ENCODE data around the gene PRTN3. TPM values are rescaled to one million over a fixed set of nuclear protein-coding genes. Genes with fewer than 3 reads are reported as not detected.

Gene PRTN3
- not detected in 2 replicates for total RNA-seq

- H3K4me3 ChIP-seq (ENCODE audit: low read depth, low read length), result no peak within 1 kb of the TSS
- no peak for DNase-seq (ENCODE audit: low read depth)
- TF ChIP-seq CTCF (conservative IDR thresholded peaks at IDR 0.05; ENCODE audit: low read depth, low read length), result no peak
These were observed at the start of gene PRTN3 for GRCh38 chr19:840519-841206. Gene PRTN3, plus strand, starts transcription at chr19:840999. Its CDS starts 10 bp downstream, at chr19:841009.

GRCh38 chr19:791007-791566, 49.7 kb upstream of the PRTN3 start:
- no peak for TF ChIP-seq CTCF (conservative IDR thresholded peaks at IDR 0.05; ENCODE audit: low read depth, low read length)
- DNase-seq (ENCODE audit: low read depth), result no peak
- no peak overlapping the region for H3K4me3 ChIP-seq (ENCODE audit: low read depth, low read length)

- H3K4me3 ChIP-seq (ENCODE audit: low read depth, low read length), result no peak overlapping the region
- no peak for TF ChIP-seq CTCF (conservative IDR thresholded peaks at IDR 0.05; ENCODE audit: low read depth, low read length)
- no peak for DNase-seq (ENCODE audit: low read depth)
These were observed 49.1 kb upstream of the PRTN3 start for GRCh38 chr19:791567-792305.

- TF ChIP-seq CTCF (conservative IDR thresholded peaks at IDR 0.05; ENCODE audit: low read depth, low read length), result no peak
- DNase-seq (ENCODE audit: low read depth), result no peak
- no peak overlapping the region for H3K4me3 ChIP-seq (ENCODE audit: low read depth, low read length)
These were observed 48.4 kb upstream of the PRTN3 start for GRCh38 chr19:792306-792885.

GRCh38 chr19:793806-794205, 47.0 kb upstream of the PRTN3 start:
- TF ChIP-seq CTCF (conservative IDR thresholded peaks at IDR 0.05; ENCODE audit: low read depth, low read length), result no peak
- no peak for DNase-seq (ENCODE audit: low read depth)
- no peak overlapping the region for H3K4me3 ChIP-seq (ENCODE audit: low read depth, low read length)

- TF ChIP-seq CTCF (conservative IDR thresholded peaks at IDR 0.05; ENCODE audit: low read depth, low read length), result no peak
- DNase-seq (ENCODE audit: low read depth), result no peak
- no peak overlapping the region for H3K4me3 ChIP-seq (ENCODE audit: low read depth, low read length)
These were observed 45.7 kb upstream of the PRTN3 start for GRCh38 chr19:795073-795611.
